HEK293T (cell line): Measurements from ENCODE around the gene IFRD2.

ENCODE experiments used
- L3MBTL2 ChIP-seq: fragments of 450-650 bp; conservative IDR thresholded peaks from 2 replicates; pipeline ENCODE4 v1.6.1; 2016; ENCODE audit warnings: mild to moderate bottlenecking
- SP1 ChIP-seq: fragments of 450-650 bp; IDR thresholded peaks from 2 replicates; pipeline ENCODE4 v1.6.1; 2017

- TF ChIP-seq L3MBTL2: no peak
- TF ChIP-seq SP1: no peak
Observed at GRCh38 chr3:50261505-50261904, 30.7 kb downstream of the IFRD2 start.
